PFSK-1 (cell line): ENCODE measurements around the gene SMAD3.

ENCODE experiments used
- FOXP2 ChIP-seq: optimal IDR thresholded peaks from 2 replicates; pipeline ENCODE3; 2011; ENCODE audit warnings: borderline replicate concordance, control low read depth, inconsistent platforms; ENCODE audit not compliant: insufficient read depth; ENCODE audit errors: extremely low read length, extremely low read depth
- POLR2AphosphoS5 ChIP-seq: IDR thresholded peaks from 2 replicates; pipeline ENCODE4 v1.6.1; 2012; ENCODE audit warnings: low read depth, mild to moderate bottlenecking, control low read depth, low read length, moderate library complexity
- REST ChIP-seq, 2 experiments: IDR thresholded peaks; 2 replicates each; pipeline versions ENCODE4 v1.6.1 to v1.8.0; 2011 to 2012; ENCODE audit warnings: low read depth in 2 of 2, low read length in 2 of 2, control low read depth in 1 of 2, inconsistent platforms in 1 of 2, mild to moderate bottlenecking in 1 of 2, moderate library complexity in 1 of 2; ENCODE audit not compliant: insufficient read depth in 1 of 2
- SIN3A ChIP-seq: IDR thresholded peaks from 2 replicates; pipeline ENCODE4 v1.6.1; 2012; ENCODE audit warnings: mild to moderate bottlenecking, low read length, moderate library complexity, borderline replicate concordance; ENCODE audit not compliant: insufficient read depth
- TAF1 ChIP-seq: IDR thresholded peaks from 2 replicates; pipeline ENCODE4 v1.6.1; 2012; ENCODE audit warnings: low read length, control low read depth, borderline replicate concordance; ENCODE audit not compliant: insufficient read depth

SMAD3 gene

GRCh38 chr15:67062369-67062985 lies 2.9 kb upstream of the SMAD3 start:
- TF ChIP-seq FOXP2 (no peak), REST (IDR thresholded peaks at IDR 0.05; ENCODE audit: insufficient read depth in 1 of 2, low read depth in 2 of 2, low read length in 2 of 2) (no peak), TAF1 (no peak), SIN3A (no peak), POLR2AphosphoS5 (no peak)

- TF ChIP-seq TAF1 (no peak), FOXP2 (no peak), REST (IDR thresholded peaks at IDR 0.05; ENCODE audit: insufficient read depth in 1 of 2, low read depth in 2 of 2, low read length in 2 of 2) (no peak), SIN3A (no peak), POLR2AphosphoS5 (no peak)
These were observed 1.5 kb upstream of the SMAD3 start for GRCh38 chr15:67063689-67064606.

- TF ChIP-seq SIN3A = no peak
- TF ChIP-seq POLR2AphosphoS5 = no peak
- 0 out of 4 replicates have a peak, but pooled peaks of 1 of the 2 experiments have one; percentile 12 for TF ChIP-seq REST (IDR thresholded peaks at IDR 0.05; ENCODE audit: insufficient read depth in 1 of 2, low read depth in 2 of 2, low read length in 2 of 2)
These were observed 533 bp upstream of the SMAD3 start for GRCh38 chr15:67064607-67065530.

GRCh38 chr15:67066041-67066958 lies 898 bp downstream of the SMAD3 start:
- no peak for TF ChIP-seq TAF1
- no peak for TF ChIP-seq POLR2AphosphoS5
- peak; percentile 50; the same call in 1 of the 2 replicates for TF ChIP-seq SIN3A
